ENCODE data around the gene CYB561A3. TPM values are rescaled to one million over a fixed set of nuclear protein-coding genes. Genes with fewer than 3 reads are reported as not detected.

The CYB561A3 gene
- polyA plus RNA-seq, 3 donors: 23.1 to 39.4 (median 31.2) TPM

DNA sequence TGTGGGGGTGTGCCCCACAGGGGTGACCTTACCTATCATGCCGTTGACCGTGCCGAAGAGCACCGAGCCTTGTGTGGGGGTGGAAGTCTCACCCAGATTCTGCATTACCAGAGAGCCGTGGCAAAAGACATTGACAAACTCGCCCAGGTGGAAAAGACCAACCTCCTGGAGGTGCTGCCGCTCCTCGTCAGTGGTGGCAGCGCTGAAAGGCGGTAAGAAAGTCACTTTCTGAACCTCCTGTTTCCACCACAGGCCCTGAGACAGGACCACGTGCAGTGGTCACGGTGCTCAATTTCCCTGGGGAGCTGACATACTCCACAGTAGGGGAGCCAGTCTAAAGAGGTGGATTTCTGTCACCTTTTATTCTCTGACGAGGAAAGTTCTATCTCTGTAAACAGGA, 59.1 kb downstream of the CYB561A3 start:
- H3K27ac ChIP-seq (ENCODE audit: low read depth, low read length): no peak overlapping the region
- WGBS, 3 donors: 93 to 95% (median 94%) methylated on average over 13 of the region's 13 CpGs

Other genes with a start within 250 kb of the CYB561A3 start
- gene VPS37C, start 200.5 kb downstream of the CYB561A3 start, polyA plus RNA-seq: 10 to 100 TPM; 14.2 to 17.6 (median 15.2) TPM
- gene PGA3, start 158.4 kb downstream of the CYB561A3 start, polyA plus RNA-seq: 1,000 to 10,000 TPM in 1 of 3 donors, 100 to 1,000 TPM in 1, 1 to 10 TPM in 1; 1.6 to 4,252 (median 517) TPM
- gene PGA4, start 139.5 kb downstream of the CYB561A3 start, polyA plus RNA-seq: 1,000 to 10,000 TPM in 1 of 3 donors, 100 to 1,000 TPM in 1, 1 to 10 TPM in 1; 2.1 to 3,314 (median 221) TPM
- 100 to 1,000 TPM in 1 of 3 donors, 10 to 100 TPM in 1, under 1 TPM in 1; 0.13 to 467 (median 45.1) TPM for gene PGA5, start 120.7 kb downstream of the CYB561A3 start, polyA plus RNA-seq
- 1 to 10 TPM in 2 of 3 donors, under 1 TPM in 1; 0.86 to 5.4 (median 1.8) TPM for gene VWCE, start 66.6 kb downstream of the CYB561A3 start, polyA plus RNA-seq
- 100 to 1,000 TPM in 1 of 3 donors, 10 to 100 TPM in 2; 52.2 to 107 (median 87.7) TPM for gene DDB1, start 28.8 kb downstream of the CYB561A3 start, polyA plus RNA-seq
- 10 to 100 TPM; 24.6 to 29.5 (median 26.3) TPM for gene TKFC, start 28.7 kb downstream of the CYB561A3 start, polyA plus RNA-seq
- gene TMEM138, start 492 bp upstream of the CYB561A3 start, polyA plus RNA-seq: 10 to 100 TPM; 17.3 to 54.1 (median 46.8) TPM
- gene TMEM216, start 30.7 kb upstream of the CYB561A3 start, polyA plus RNA-seq: 10 to 100 TPM; 12.9 to 26.3 (median 14.3) TPM
- gene CPSF7, start 68.1 kb upstream of the CYB561A3 start, polyA plus RNA-seq: 10 to 100 TPM; 28.5 to 52.8 (median 42.7) TPM
- gene SDHAF2, start 68.2 kb upstream of the CYB561A3 start, polyA plus RNA-seq: 10 to 100 TPM; 22.5 to 45.2 (median 43.9) TPM
- gene LRRC10B, start 146.9 kb upstream of the CYB561A3 start, polyA plus RNA-seq: 1 to 10 TPM; 1.3 to 3.0 (median 2.2) TPM
- gene SYT7, start 219.2 kb upstream of the CYB561A3 start, polyA plus RNA-seq: 10 to 100 TPM in 1 of 3 donors, 1 to 10 TPM in 2; 2.4 to 11.1 (median 6.9) TPM